ENCODE results near the gene ICAM4. TPM values are rescaled to one million over a fixed set of nuclear protein-coding genes. Genes with fewer than 3 reads are reported as not detected.
A peak's percentile ranks its signal among the peaks of the same experiment; 100 is the strongest.

The ICAM4 gene
- total and polyA plus RNA-seq, 2 donors (not counting 3 experiments of a cell fraction or from before 2014, with no cell fraction given): 0.44 to 0.49 TPM

- no peak overlapping the region for H2AFZ ChIP-seq (ENCODE audit: low read depth, low read length)
- no peak for DNase-seq (ENCODE audit: low read depth, low spot score)
- H3K9me1 ChIP-seq (replicated peaks; ENCODE audit: control insufficient read depth, extremely low read depth, insufficient read depth, low read length): no peaks in the 10 kb centered on the region
- dilution Hi-C loops (cut with MboI; ENCODE audit: extremely low pct_ligation_motif_present, low sequenced_read_pairs): no loop called here
- no peaks in the 10 kb centered on the region for H3K79me2 ChIP-seq (ENCODE audit: control insufficient read depth, insufficient read depth, low read length)
- H3K9ac ChIP-seq (replicated peaks; ENCODE audit: extremely low read depth, insufficient read depth, low read length): no peak overlapping the region
- no peaks in the 10 kb centered on the region for H3K36me3 ChIP-seq (ENCODE audit: control insufficient read depth in 2 of 2, extremely low read depth in 1 of 2, insufficient read depth in 2 of 2, low read length in 2 of 2)
- no peaks in the 10 kb centered on the region for H4K20me1 ChIP-seq (replicated peaks; ENCODE audit: control insufficient read depth, extremely low read depth, insufficient read depth, low read length)
- no peak overlapping the region for H3K27ac ChIP-seq (ENCODE audit: insufficient read depth, low read depth, low read length)
- peaks cover 25% of the 10 kb centered on the region for H3K4me1 ChIP-seq (ENCODE audit: control insufficient read depth, extremely low read depth, insufficient read depth, low read length)
- TF ChIP-seq MYC (IDR thresholded peaks at IDR 0.05; ENCODE audit: low read depth, low read length) (no peak), EZH2 (IDR thresholded peaks at IDR 0.05; ENCODE audit: borderline replicate concordance, low read depth, low read length, severe bottlenecking) (peak; percentile 73)
- ChIA-PET POLR2A (no interaction called here), CTCF (interaction anchor here (1.0 to 3.2 kb wide), 4 partner anchors 24 to 96 kb away, joined by 3 to 18 read pairs (median 8); no protein-coding TSS in a partner anchor)
- intact Hi-C loops (cut with micrococcal nuclease): no loop called here
- H3K9me3 ChIP-seq (replicated peaks; ENCODE audit: control insufficient read depth, insufficient read depth, low read length): no peaks in the 10 kb centered on the region
- no TSS peak for BruUV-seq (replicated peaks)
- no peak for FAIRE-seq
- H3K4me2 ChIP-seq (ENCODE audit: insufficient read depth, low read length): no peak overlapping the region
- peaks cover 54 to 67% of the 10 kb centered on the region in 2 experiments for H3K27me3 ChIP-seq (ENCODE audit: control insufficient read depth in 2 of 2, insufficient read depth in 2 of 2, low read length in 2 of 2)
- H3K4me3 ChIP-seq (replicated peaks in 1 of 3; ENCODE audit: insufficient read depth in 1 of 3, low read depth in 1 of 3, low read length in 3 of 3): no peak overlapping the region
Measured at GRCh38 chr19:10292789-10293636, 6.3 kb downstream of the ICAM4 start.

GRCh38 chr19:10293637-10294367, 7.0 kb downstream of the ICAM4 start:
- no peaks in the 10 kb centered on the region for H3K79me2 ChIP-seq (ENCODE audit: control insufficient read depth, insufficient read depth, low read length)
- intact Hi-C loops (cut with micrococcal nuclease) (no loop called here), dilution Hi-C loops (cut with MboI; ENCODE audit: extremely low pct_ligation_motif_present, low sequenced_read_pairs) (no loop called here)
- CTCF ChIA-PET: interaction anchor here (1.0 to 3.2 kb wide), 3 partner anchors 24 to 95 kb away, joined by 3 to 18 read pairs (median 4); no protein-coding TSS in a partner anchor
- H4K20me1 ChIP-seq (replicated peaks; ENCODE audit: control insufficient read depth, extremely low read depth, insufficient read depth, low read length): no peaks in the 10 kb centered on the region
- H3K4me2 ChIP-seq (ENCODE audit: insufficient read depth, low read length): no peak overlapping the region
- no TSS peak for BruUV-seq (replicated peaks)
- POLR2A ChIA-PET: no interaction called here
- peaks cover 54 to 67% of the 10 kb centered on the region in 2 experiments for H3K27me3 ChIP-seq (ENCODE audit: control insufficient read depth in 2 of 2, insufficient read depth in 2 of 2, low read length in 2 of 2)
- no peak for FAIRE-seq
- peaks cover 24% of the 10 kb centered on the region for H3K4me1 ChIP-seq (ENCODE audit: control insufficient read depth, extremely low read depth, insufficient read depth, low read length)
- H3K36me3 ChIP-seq (ENCODE audit: control insufficient read depth in 2 of 2, extremely low read depth in 1 of 2, insufficient read depth in 2 of 2, low read length in 2 of 2): no peaks in the 10 kb centered on the region
- no peaks in the 10 kb centered on the region for H3K9me3 ChIP-seq (replicated peaks; ENCODE audit: control insufficient read depth, insufficient read depth, low read length)
- no peak overlapping the region for H3K9ac ChIP-seq (replicated peaks; ENCODE audit: extremely low read depth, insufficient read depth, low read length)
- DNase-seq (ENCODE audit: low read depth, low spot score): no peak
- no peak overlapping the region for H3K27ac ChIP-seq (ENCODE audit: insufficient read depth, low read depth, low read length)
- no peak overlapping the region for H2AFZ ChIP-seq (ENCODE audit: low read depth, low read length)
- TF ChIP-seq JUN (IDR thresholded peaks at IDR 0.05; ENCODE audit: borderline replicate concordance, insufficient read depth, insufficient read length, low read depth) (no peak), FOS (IDR thresholded peaks at IDR 0.05; ENCODE audit: borderline replicate concordance, insufficient read depth, low read length) (no peak), POLR2AphosphoS5 (IDR thresholded peaks at IDR 0.05; ENCODE audit: insufficient read depth, low read depth, low read length) (no peak), GATA2 (IDR thresholded peaks at IDR 0.05; ENCODE audit: insufficient read depth, insufficient read length, low read depth, low read length) (no peak), CTCF (IDR thresholded peaks at IDR 0.05; ENCODE audit: extremely low read depth in 1 of 2, insufficient read depth in 1 of 2, low read depth in 1 of 2, low read length in 2 of 2) (no peak), EZH2 (IDR thresholded peaks at IDR 0.05; ENCODE audit: borderline replicate concordance, low read depth, low read length, severe bottlenecking) (peak; percentile 64)
- no peak overlapping the region for H3K4me3 ChIP-seq (replicated peaks in 1 of 3; ENCODE audit: insufficient read depth in 1 of 3, low read depth in 1 of 3, low read length in 3 of 3)
- H3K9me1 ChIP-seq (replicated peaks; ENCODE audit: control insufficient read depth, extremely low read depth, insufficient read depth, low read length): no peaks in the 10 kb centered on the region
